ENCODE data around the gene RUNX1.

RUNX1 gene

DNA sequence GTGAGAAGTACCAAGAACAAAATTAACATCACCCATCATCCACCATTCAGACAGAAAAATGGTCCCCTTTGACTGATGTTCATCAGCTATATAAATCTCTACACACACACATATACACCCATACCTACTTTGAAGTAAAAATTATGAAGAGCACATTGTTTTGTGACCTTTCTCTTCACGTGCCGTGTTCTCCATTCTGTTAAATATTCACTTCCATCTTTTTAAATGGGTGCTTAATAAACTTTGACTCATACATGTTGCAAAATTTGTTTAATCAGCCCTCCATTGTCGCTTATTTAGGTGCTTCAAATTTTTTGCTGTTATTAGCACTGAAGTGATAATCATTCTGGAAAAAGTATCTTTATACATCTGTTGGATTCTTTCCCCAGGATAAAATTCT lies 300.2 kb downstream of the RUNX1 start:
- no peak overlapping the region for H3K27ac ChIP-seq (ENCODE audit: low read length)
- H3K9ac ChIP-seq (ENCODE audit: low read depth, low read length), result no peak overlapping the region
- H3K4me3 ChIP-seq (ENCODE audit: low read length), result no peak overlapping the region
- H3K4me1 ChIP-seq (ENCODE audit: insufficient read depth, low read length), result no peaks in the 10 kb centered on the region
- no peaks in the 10 kb centered on the region for H3K9me3 ChIP-seq (ENCODE audit: insufficient read depth, low read depth, low read length)
- H3K27me3 ChIP-seq (ENCODE audit: insufficient read depth, low read length), result no peaks in the 10 kb centered on the region
- H3K36me3 ChIP-seq (ENCODE audit: insufficient read depth, low read depth, low read length), result no peaks in the 10 kb centered on the region

DNA sequence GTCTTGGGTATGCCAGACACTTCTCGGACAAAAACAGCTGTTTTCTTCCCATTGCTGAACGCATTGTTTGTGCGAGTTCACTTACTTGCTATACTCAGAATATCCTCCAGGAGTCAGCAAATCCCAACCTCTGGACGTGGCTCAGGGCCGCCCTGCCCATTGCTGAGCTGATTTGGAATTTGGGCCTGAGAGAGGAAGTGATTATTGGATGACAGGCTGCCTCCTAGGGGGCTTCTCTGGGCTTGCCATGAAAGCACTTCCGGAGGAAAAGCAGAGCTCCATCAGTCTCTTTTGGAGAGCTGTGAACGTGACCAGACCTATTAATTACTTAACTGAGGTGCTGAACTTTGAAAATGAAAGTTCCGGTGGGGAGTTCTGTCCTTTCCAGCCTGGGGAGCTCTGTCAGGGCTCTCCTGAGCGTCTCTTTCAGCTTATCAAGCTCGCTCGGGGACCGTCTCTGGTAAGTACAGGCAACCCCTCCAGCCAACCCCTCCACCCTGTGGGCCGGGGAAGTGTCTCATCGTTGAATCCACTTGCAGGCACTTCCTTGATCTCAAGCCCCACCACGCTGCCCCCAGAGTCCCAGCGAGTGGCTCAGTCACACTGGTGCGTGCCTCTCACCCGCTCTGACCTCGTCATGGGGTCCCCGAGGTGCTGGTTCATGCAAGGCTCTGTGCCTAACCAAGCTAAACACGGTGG lies 303.4 kb downstream of the RUNX1 start:
- Histone ChIP-seq H3K9ac (ENCODE audit: low read depth, low read length) (no peak overlapping the region), H3K9me3 (ENCODE audit: insufficient read depth, low read depth, low read length) (no peaks in the 10 kb centered on the region), H3K27me3 (ENCODE audit: insufficient read depth, low read length) (no peaks in the 10 kb centered on the region), H3K36me3 (ENCODE audit: insufficient read depth, low read depth, low read length) (no peaks in the 10 kb centered on the region), H3K4me3 (ENCODE audit: low read length) (no peak overlapping the region), H3K27ac (ENCODE audit: low read length) (no peak overlapping the region), H3K4me1 (ENCODE audit: insufficient read depth, low read length) (no peaks in the 10 kb centered on the region)

DNA sequence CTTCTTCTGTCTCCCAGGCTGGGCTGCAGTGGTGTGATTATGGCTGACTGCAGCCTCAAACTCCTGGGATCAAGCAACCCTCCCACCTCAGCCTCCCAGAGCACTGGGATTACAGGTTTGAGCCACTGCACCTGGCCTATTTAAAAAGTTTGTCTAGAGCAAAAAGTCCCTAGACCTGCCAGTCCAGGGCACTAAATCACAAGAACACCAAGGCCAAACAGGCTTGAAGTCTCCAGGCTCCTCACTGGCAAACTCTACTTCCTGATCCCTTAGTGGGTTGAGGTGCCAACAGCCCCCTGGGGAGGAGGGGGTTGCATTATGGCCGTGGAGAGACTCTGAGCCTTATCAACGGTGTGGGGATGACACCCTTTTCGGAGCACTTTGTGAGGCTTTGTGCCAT lies 304.3 kb downstream of the RUNX1 start:
- no peaks in the 10 kb centered on the region for H3K27me3 ChIP-seq (ENCODE audit: insufficient read depth, low read length)
- no peak overlapping the region for H3K27ac ChIP-seq (ENCODE audit: low read length)
- no peak overlapping the region for H3K9ac ChIP-seq (ENCODE audit: low read depth, low read length)
- no peaks in the 10 kb centered on the region for H3K4me1 ChIP-seq (ENCODE audit: insufficient read depth, low read length)
- no peaks in the 10 kb centered on the region for H3K36me3 ChIP-seq (ENCODE audit: insufficient read depth, low read depth, low read length)
- no peak overlapping the region for H3K4me3 ChIP-seq (ENCODE audit: low read length)
- no peaks in the 10 kb centered on the region for H3K9me3 ChIP-seq (ENCODE audit: insufficient read depth, low read depth, low read length)

DNA sequence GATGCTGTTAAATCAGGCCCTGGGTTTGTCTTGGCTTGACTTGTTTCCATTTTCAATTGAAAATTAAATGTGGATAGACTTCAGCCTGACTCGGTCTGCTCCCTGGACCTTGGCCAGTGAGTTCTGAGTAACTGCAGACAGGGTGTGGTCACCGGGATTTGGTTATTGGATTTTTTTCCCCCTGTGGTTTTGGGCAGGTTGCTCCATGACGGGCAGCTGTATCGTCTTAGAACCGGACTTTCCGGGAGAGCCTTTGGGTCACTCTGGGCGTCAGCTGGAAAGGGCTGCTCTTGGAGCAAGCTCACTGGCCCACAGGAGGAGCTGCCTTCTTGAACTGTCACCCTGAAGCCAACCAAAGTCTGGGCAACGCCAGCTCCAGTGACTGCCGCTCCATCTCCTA lies 305.3 kb downstream of the RUNX1 start:
- Histone ChIP-seq H3K36me3 (ENCODE audit: insufficient read depth, low read depth, low read length) (no peaks in the 10 kb centered on the region), H3K4me1 (ENCODE audit: insufficient read depth, low read length) (no peaks in the 10 kb centered on the region), H3K9me3 (ENCODE audit: insufficient read depth, low read depth, low read length) (no peaks in the 10 kb centered on the region), H3K4me3 (ENCODE audit: low read length) (no peak overlapping the region), H3K9ac (ENCODE audit: low read depth, low read length) (no peak overlapping the region), H3K27ac (ENCODE audit: low read length) (no peak overlapping the region), H3K27me3 (ENCODE audit: insufficient read depth, low read length) (no peaks in the 10 kb centered on the region)

DNA sequence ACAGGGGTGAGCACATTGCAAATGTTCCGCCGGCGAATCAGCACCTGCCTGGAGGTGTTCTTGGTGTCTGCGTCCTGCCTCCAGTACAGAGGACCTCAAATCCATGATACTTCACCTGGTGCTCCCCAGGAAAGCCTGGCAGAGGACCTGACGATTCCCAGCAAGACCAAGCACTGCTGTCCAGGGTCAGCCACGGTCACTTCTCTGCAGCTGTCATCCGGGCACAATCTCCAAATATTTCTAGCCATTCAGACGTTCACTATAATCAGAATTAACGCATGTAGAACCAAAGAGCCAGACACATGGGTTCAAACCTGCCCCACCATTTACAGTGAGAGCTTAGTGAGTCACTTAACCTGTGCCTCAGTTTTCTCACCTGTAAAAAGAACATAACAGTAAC lies 305.8 kb downstream of the RUNX1 start:
- H3K4me1 ChIP-seq (ENCODE audit: insufficient read depth, low read length), result no peaks in the 10 kb centered on the region
- H3K9me3 ChIP-seq (ENCODE audit: insufficient read depth, low read depth, low read length), result no peaks in the 10 kb centered on the region
- no peaks in the 10 kb centered on the region for H3K36me3 ChIP-seq (ENCODE audit: insufficient read depth, low read depth, low read length)
- H3K9ac ChIP-seq (ENCODE audit: low read depth, low read length), result no peak overlapping the region
- no peak overlapping the region for H3K4me3 ChIP-seq (ENCODE audit: low read length)
- H3K27ac ChIP-seq (ENCODE audit: low read length), result no peak overlapping the region
- H3K27me3 ChIP-seq (ENCODE audit: insufficient read depth, low read length), result no peaks in the 10 kb centered on the region

DNA sequence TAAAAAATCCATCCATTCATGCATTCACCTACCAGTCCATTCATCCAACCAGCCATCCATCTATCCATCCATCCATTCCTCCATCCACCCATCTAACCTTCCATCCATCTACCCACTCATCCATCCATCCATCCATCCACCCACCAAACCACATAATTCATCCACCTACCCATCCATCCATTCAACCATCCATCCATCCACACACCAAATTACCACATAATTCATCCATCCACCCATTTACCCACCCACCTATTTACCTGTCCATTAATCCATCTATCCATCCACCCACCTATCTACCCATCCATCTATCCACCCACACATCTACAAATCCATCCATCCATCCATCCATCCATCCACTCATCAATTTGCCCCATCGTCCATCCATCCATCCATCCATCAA lies 308.9 kb downstream of the RUNX1 start:
- no peak overlapping the region for H3K27ac ChIP-seq (ENCODE audit: low read length)
- no peak overlapping the region for H3K9ac ChIP-seq (ENCODE audit: low read depth, low read length)
- no peaks in the 10 kb centered on the region for H3K36me3 ChIP-seq (ENCODE audit: insufficient read depth, low read depth, low read length)
- no peaks in the 10 kb centered on the region for H3K4me1 ChIP-seq (ENCODE audit: insufficient read depth, low read length)
- no peak overlapping the region for H3K4me3 ChIP-seq (ENCODE audit: low read length)
- H3K9me3 ChIP-seq (ENCODE audit: insufficient read depth, low read depth, low read length), result no peaks in the 10 kb centered on the region
- no peaks in the 10 kb centered on the region for H3K27me3 ChIP-seq (ENCODE audit: insufficient read depth, low read length)
